Dermis blood vessel endothelial cell (primary cell): Measurements from ENCODE around the gene CSH2. TPM values are rescaled to one million over a fixed set of nuclear protein-coding genes. Genes with fewer than 3 reads are reported as not detected.
A peak's percentile ranks its signal among the peaks of the same experiment; 100 is the strongest.
"Not testable (repeated sequence)": the region's sequence is repeated elsewhere in the genome, so short reads cannot be mapped to it uniquely, and the experiment has no call there.

Source experiments
- DNase-seq: peaks from one replicate; pipeline ENCODE4 v3.0.0; 2010
- total RNA-seq: library from RNA; depleted of rRNA; stranded (reverse); fragments of >200 nt; gene quantifications from 2 replicates; pipeline ENCODE4 v1.2.3, GENCODE V29; 2014

The CSH2 gene
- not detected in 2 replicates for total RNA-seq

DNA sequence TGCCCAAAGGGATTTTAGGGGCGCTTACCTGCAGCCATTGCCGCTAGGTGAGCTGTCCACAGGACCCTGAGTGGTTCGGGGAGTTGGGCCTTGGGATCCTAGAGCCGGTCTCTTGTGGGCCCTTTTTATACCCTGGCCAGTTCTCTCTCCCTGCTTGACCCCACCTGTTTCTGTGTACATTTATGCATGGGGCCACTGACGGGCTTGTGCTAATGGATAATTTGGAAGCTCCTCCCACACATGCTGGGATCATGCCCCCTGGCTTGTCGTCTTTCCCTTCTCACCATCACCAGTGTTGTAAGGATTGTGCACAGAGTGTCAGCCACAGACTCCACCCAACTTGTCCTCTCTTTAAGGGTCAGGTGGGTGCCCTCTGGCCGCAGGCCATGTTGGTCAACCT lies at the start of gene CSH2:
Gene CSH2 (minus strand): TSS at position 101 of the 400 bp plus-strand sequence. CDS start 63 bp downstream, at position 38.
- DNase-seq: not testable (repeated sequence)

DNA sequence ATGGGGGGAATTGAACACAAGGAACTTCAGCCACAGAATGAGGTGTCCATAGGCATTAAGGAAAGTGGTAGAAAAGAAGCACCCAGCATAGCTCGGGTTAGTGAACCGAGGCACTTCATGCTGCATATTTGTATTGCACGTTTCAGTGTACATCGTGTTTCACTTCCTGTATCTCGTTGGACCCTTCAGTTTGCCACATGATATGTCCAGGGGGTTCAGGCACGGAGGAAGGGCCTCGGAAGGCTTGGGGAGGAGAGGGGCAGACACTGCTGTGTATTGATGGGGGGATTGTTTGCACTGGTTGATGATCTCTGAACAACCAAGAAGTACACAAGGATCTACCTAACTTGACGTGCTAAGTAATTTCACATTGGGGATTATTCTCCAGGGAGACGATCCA lies 48.9 kb upstream of the CSH2 start:
- DNase-seq: not testable (repeated sequence)

DNA sequence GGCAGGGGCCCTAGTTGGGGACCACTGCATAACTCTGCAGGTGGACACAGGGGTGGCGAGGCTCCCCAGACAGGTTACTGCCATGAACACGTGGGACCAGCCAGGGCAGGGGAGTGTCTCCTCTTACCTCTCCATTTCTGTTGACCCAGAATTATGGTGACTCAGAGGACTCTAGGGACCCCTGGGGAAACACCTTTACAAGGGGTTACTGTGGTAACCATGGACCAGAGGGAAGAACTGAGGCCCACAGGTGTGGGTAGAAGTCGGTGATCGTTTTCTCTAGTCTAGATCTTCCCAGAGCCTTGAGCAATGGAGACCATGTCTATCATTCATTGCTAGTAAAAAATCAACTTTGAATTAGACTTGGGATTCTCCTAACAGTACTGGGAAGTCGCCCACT lies 47.3 kb upstream of the CSH2 start:
- DNase-seq: not testable (repeated sequence)

DNA sequence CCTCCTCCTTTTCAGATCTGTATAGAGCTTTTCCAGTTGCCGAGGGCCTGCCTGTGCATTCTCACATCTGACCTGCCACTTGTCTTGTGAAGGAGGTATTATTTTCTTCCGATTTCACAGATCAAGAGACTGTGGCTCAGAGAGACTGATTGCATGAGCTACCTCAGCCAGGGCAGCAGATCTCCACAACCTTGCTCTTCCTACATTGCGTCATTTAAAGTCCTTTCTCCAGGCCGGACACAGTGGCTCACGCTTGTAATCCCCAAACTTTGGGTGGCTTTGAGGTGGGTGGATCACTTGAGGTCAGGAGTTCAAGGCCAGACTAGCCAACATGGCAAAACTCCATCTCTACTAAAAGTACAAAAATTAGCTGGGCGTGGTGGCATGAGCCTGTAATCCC lies 46.6 kb upstream of the CSH2 start:
- not testable (repeated sequence) for DNase-seq

DNA sequence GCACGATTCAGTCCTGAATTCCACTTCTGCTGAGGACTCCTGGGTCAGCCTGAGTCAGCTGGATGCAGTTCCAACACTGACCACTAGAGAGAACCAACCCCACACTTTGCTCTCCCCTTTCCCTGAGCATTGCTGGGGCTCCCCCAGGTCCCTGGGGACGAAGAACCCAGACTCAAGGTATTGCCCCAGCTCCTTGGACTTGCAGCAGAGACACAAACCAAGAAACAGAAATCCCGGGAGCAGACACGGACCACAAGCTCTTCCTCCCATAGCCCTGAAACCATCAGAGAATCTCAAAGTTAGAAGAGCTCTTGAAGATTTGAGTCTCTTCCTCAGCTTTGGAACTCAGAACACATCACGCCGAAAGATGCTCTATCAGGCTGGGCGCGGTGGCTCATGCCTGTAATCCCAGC lies 45.8 kb upstream of the CSH2 start:
- DNase-seq: peak; percentile 81

DNA sequence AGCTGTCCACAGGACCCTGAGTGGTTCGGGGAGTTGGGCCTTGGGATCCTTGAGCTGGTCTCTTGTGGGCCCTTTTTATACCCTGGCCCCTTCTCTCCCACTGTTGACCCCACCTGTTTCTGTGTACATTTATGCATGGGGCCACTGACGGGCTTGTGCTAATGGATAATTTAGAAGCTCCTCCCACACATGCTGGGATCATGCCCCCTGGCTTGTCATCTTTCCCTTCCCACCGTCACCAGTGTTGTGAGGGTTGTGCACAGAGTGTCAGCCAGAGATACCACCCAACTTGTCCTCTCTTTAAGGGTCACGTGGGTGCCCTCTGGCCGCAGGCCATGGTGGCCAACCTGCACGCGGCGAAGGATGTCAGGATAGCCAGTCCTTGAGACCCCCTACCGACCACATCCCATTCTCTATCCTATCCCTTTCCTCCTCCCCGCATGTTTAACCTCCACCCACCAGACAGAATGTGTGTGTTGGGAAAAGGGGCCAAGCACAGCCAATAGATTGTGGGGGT lies 45.4 kb upstream of the CSH2 start, which contains the start of gene GH1:
Gene GH1 (minus strand): TSS at position 51 of the 517 bp plus-strand sequence. CDS start 63 bp downstream, outside the sequence.
- DNase-seq: not testable (repeated sequence)

DNA sequence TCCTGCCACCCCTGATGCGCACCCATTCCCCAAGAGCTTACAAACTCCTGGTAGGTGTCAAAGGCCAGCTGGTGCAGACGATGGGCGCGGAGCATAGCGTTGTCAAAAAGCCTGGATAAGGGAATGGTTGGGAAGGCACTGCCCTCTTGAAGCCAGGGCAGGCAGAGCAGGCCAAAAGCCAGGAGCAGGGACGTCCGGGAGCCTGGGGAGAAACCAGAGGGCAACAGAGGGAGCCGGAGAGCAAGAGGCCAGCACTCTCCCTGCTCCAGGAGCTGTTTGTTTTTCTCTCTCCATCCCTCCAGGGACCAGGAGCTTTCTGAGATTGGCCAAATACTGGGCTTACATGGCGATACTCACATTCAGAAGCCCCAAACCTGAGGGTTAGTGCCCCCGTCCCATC lies 44.8 kb upstream of the CSH2 start:
- peak; percentile 12 for DNase-seq

DNA sequence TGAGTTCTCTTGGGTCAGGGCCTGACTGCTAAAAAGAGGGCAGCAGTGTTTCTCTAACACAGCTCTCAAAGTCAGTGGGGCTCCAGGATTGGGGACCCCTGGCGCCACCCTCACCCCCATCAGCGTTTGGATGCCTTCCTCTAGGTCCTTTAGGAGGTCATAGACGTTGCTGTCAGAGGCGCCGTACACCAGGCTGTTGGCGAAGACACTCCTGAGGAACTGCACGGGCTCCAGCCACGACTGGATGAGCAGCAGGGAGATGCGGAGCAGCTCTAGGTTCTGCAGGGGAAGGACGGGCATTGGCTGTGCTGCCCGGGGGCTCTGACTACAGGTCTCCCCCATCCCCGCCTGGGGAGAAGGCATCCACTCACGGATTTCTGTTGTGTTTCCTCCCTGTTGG lies 44.2 kb upstream of the CSH2 start:
- no peak for DNase-seq

DNA sequence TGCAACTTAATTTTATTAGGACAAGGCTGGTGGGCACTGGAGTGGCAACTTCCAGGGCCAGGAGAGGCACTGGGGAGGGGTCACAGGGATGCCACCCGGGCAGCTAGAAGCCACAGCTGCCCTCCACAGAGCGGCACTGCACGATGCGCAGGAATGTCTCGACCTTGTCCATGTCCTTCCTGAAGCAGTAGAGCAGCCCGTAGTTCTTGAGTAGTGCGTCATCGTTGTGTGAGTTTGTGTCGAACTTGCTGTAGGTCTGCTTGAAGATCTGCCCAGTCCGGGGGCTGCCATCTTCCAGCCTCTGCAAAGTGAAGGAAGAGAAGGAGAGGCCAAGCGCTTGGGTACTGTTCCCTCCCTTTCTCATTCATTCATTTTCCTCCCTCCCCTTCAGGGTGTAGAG lies 43.7 kb upstream of the CSH2 start:
- not testable (repeated sequence) for DNase-seq

DNA sequence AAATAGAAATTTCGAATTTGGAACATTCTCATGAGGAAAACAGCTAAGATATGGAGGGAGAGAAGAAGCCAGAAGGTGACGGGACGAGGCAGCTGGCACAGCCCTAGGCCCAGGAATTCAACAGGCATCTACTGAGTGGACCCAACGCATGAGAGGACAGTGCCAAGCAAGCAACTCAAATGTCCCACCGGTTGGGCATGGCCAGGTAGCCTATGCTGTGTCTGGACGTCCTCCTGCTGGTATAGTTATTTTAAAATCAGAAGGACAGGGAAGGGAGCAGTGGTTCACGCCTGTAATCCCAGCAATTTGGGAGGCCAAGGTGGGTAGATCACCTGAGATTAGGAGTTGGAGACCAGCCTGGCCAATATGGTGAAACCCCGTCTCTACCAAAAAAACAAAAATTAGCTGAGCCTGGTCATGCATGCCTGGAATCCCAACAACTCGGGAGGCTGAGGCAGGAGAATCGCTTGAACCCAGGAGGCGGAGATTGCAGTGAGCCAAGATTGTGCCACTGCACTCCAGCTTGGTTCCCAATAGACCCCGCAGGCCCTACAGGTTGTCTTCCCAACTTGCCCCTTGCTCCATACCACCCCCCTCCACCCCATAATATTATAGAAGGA lies 43.2 kb upstream of the CSH2 start:
- DNase-seq: no peak

DNA sequence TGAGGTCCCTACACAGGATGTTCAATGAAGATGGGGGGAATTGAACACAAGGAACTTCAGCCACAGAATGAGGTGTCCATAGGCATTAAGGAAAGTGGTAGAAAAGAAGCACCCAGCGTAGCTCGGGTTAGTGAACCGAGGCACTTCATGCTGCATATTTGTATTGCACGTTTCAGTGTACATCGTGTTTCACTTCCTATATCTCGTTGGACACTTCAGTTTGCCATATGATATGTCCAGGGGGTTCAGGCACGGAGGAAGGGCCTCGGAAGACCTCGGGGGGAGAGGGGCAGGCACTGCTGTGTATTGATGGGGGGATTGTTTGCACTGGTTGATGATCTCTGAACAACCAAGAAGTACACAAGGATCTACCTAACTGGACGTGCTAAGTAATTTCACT lies 42.3 kb upstream of the CSH2 start:
- DNase-seq: not testable (repeated sequence)

DNA sequence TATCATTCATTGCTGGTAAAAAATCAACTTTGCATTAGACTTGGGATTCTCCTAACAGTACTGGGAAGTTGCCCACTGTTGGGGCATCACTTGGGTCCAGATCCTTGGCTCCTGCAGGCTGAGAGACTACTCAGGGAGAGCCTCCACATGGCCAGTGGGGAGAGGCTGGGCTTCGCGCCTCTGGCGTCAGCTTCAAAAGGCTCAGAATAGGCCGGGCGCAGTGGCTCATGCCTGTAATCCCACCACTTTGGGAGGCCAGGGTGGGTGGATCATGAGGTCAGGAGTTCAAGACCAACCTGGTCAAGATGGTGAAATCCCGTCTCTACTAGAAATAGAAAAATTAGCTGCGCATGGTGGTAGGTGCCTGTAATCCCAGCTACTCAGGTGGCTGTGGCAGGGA lies 41.0 kb upstream of the CSH2 start:
- DNase-seq: no peak

DNA sequence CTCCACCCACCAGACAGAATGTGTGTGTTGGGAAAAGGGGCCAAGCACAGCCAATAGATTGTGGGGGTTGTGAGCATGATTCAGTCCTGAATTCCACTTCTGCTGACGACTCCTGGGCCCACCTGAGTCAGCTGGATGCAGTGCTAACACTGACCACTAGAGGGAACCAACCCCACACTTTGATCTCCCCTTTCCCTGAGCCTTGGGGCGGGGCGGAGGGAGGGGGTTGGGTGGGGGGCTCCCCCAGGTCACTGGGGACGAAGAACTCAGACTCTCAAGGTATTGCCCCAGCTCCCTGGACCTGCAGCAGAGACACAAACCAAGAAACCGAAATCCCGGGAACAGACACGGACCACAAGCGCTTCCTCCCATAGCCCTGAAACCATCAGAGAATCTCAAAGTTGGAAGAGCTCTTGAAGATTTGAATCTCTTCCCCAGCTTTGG lies 38.2 kb upstream of the CSH2 start:
- peak; percentile 61 for DNase-seq

DNA sequence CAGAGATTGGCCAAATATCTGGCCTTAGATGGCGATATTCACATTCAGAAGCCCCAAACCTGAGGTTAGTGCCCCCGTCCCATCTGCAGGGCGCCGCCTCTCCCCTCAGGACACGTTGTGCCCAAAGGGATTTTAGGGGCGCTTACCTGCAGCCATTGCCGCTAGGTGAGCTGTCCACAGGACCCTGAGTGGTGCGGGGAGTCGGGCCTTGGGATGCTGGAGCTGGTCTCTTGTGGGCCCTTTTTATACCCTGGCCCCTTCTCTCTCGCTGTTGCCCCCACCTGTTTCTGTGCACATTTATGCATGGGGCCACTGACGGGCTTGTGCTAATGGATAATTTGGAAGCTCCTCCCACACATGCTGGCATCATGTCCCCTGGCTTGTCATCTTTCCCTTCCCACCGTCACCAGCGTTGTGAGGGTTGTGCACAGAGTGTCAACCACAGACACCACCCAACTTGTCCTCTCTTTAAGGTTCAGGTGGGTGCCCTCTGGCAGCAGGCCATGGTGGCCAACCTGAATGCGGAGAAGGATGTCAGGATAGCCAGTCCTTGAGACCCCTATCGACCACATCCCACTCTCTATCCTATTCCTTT lies 37.7 kb upstream of the CSH2 start, which contains the start of gene CSHL1:
Gene CSHL1 (minus strand): TSS at position 218 of the 595 bp plus-strand sequence. CDS start 62 bp downstream, at position 156.
- no peak for DNase-seq

DNA sequence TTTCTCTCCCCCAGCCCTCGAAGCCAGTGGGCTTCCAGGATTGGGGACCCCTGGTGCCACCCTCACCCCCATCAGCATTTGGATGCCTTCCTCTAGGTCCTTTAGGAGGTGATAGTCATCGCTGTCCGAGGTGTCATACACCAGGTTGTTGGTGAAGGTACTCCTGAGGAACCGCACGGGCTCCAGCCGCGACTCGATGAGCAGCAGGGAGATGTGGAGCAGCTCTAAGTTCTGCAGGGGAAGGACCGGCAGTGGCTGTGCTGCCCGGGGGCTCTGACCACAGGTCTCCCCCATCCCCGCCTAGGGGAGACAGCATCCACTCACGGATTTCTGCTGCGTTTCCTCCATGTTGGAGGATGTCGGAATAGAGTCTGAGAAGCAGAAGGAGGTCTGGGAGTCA lies 36.6 kb upstream of the CSH2 start:
- no peak for DNase-seq

DNA sequence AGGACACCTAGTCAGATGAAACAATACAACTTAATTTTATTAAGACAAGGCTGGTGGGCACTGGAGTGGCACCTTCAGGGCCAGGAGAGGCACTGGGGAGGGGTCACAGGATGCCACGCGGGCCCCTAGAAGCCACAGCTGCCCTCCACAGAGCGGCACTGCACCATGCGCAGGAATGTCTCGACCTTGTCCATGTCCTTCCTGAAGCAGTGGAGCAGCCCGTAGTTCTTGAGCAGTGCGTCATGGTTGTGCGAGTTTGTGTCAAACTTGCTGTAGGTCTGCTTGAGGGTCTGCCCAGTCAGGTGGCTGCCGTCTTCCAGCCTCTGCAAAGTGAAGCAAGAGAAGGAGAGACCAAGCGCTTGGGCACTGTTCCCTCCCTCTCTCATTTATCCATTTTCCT lies 36.1 kb upstream of the CSH2 start:
- not testable (repeated sequence) for DNase-seq

DNA sequence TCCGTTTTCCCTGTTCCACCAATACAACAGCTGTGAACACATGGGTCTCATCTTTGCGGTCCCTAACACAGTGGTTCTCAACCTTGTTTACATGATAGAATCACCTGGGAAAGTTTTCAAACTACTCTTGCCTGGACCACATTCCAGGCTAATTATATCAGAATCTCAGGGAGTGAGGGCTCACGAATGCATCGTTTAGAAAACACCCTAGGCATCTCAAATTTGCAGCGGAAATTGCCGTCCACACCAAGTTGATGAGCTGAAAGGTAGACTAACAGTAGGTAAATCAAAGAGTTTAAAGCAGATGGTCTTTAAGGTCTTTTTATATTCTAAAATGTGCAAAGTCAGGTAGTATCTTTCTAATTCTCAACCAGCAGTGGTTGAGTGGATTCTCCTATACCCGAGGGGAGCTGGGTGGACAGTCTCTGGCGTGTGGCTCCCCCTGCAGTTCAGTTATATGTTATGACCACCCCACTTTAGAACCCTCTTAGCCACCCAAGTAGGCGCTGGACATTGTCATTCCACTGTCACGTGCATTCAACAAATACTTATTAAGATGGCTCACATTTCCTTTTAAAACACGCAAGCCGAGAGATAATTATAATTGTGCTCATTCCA lies 33.8 kb upstream of the CSH2 start:
- DNase-seq: peak; percentile 49

DNA sequence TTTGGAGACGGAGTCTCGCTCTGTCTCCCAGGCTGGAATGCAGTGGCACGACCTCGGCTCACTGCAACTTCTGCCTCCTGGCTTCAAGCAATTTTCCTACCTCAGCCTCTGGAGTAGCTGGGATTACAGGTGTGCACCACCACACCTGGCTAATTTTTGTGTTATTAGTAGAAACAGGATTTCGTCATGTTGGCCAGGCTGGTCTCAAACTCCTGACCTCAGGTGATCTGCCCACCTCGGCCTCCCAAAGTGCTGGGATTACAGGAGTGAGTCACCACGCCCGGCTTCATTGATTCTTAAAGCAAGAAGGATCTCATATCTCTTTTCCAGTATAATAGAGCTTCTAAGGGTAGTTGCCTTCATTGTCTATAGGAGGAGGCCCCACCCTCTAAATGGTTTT lies 31.3 kb upstream of the CSH2 start:
- not testable (repeated sequence) for DNase-seq

DNA sequence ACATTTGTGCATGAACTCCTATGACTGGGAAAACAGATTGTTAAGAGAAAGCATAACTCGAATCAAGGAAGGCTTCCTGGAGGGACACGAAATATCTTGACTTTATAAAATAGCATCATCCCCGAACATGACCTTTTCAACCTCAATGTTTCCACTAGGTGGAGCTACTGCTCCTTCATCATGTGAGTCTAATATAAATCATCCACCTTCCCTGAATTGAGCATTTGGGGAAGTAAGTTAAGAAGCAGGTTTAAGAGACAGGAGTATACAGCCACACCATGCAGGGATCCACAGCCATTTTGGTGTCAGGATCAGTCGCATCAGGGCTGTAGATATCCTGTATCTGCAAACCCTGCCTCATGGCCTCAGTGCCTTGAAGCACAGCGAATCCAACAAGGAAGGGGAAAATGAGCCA lies 30.3 kb upstream of the CSH2 start:
- DNase-seq: not testable (repeated sequence)

DNA sequence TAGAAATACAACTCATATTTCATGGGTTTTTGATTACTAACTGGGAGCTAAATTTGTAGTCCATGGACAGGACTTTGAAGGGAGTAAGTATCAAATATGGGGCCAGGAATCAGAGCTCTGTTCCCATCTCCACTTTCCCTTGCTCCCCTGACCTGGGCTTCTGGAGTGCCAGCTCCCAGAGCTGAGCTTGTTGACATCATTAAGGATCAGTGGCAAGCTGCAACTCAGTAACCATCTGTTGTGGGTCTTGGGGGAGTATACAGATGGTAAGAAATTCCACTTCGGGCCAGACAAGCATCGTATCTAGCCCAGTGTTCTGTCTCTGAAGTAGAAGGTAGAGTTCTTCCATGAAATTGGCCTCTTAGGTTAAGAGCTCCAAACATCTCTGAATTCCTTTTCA lies 28.5 kb upstream of the CSH2 start:
- not testable (repeated sequence) for DNase-seq

DNA sequence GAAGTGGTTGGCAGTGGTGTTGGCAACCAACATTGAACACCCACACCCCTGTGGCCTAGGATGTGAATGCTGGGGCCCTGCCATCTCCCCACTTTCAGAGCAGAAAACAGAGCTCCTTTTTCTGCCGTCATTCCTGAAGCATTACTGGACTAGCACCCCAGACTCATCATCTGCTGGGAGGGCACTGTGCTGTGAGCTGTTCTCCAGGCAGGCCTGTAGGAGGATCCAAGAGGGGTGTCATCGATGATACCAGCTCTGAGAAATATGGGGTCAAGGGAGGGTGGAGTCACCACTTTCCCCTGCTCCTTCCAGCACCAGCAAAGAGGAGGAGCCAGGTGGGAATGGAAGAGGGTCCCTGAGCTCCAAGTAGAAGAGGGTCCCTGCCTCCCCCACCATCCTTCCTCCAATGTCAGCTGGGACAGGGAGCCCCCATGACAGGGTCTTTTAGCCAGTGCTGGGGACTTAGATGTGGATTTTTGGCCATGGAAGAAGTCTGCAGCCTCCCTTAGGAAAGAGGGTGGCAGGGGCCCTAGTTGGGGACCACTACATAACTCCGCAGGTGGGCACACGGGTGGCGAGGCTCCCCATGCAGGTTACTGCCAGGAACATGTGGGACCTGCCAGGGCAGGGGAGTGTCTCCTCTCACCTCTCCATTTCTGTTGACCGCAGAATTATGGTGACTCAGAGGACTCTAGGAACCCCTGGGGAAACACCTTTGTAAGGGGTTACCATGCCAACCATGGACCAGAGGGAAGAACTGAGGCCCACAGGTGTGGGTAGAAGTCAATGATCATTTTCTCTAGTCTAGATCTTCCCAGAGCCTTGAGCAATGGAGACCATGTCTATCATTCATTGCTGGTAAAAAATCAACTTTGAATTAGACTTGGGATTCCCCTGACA lies 25.7 kb upstream of the CSH2 start:
- not testable (repeated sequence) for DNase-seq
